HG03175 (cell line): ENCODE results near the gene SH2B3.
A peak's percentile ranks its signal among the peaks of the same experiment; 100 is the strongest.

Source experiments
- ATAC-seq: cut with Tn5 transposase; IDR thresholded peaks from one replicate; pipeline ENCODE4 v1.9.1; 2021; ENCODE audit warnings: mild to moderate bottlenecking, moderate library complexity; ENCODE audit not compliant: unreplicated experiment

SH2B3 gene

DNA sequence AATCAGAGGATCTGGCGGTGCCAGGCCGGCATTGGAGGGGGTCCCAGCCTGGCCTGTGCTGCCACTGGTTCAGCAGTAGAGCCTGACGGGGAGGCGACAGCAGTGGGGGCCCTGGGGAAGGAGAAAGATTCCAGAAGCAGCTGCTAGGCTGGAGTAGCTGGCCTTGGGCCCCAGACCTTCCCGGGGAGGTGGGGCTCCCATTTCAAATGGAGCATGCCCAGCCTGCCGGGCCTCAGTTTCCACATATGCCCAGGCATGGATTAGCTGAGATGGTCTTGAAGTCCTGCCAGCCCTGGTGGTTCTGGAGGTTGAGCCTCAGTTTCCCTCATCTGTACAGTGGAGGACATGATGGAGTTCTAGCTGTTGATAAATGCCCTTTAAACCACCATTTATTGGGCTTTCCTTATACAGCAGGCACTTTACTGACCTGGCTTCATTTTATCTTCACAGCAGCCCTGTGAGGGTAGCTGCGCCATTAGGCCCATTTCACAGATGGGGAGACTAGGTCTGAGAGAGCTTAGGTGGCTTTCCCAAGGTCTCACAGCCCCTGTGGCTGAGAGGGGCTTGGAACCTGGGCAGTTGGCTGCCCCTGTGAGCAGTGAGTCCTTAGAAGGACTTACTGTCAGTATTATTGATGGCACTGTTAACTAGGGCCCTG lies 21.8 kb downstream of the SH2B3 start:
- ATAC-seq: no peak

GRCh38 chr12:111428081-111428727 lies 22.5 kb downstream of the SH2B3 start:
- no peak for ATAC-seq

DNA sequence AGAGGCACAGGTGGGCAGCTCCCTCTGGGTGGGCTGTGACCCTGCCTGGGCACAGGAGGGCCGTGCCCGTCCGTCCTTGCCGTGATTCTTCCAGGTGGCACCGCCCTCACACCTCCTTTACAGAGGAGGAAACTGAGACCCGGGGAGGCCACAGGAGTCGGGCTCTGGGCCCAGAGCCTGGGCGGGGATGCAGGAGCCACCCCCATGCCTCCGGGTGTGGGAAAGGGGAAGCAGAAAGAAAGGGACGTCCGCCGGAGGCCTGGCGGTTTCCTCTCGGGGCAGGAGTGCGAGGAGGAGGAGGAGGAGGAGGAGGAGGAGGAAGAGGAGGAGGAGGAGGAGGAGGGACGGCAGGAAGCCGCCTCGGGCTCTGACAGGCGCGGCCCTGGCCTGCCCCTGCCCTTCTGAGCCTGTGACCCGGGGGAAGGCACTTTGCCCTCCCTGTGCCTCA lies 23.0 kb downstream of the SH2B3 start:
- no peak for ATAC-seq

GRCh38 chr12:111429828-111430432 lies 24.2 kb downstream of the SH2B3 start:
- no peak for ATAC-seq

- ATAC-seq: no peak
Observed at GRCh38 chr12:111430433-111431353, 25.0 kb downstream of the SH2B3 start.

DNA sequence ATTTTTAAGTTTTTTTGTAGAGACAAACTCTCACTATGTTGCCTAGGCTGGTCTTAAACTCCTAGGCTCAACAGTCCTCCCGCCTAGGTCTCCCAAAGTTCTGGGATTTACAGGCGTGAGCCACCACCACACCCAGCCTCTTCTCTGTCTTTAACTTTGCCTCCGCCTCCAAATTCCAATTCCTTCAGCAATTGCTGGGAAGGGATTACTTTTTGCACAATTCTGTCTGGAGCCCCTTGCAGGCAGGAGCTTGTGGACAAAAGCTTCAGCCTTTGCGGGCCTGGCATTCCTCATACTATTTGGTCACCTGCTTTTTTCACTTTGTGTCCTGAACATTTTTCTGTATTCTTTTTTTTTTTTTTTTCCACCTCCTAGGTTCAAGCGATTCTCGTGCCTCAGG lies 26.0 kb downstream of the SH2B3 start:
- ATAC-seq: no peak

DNA sequence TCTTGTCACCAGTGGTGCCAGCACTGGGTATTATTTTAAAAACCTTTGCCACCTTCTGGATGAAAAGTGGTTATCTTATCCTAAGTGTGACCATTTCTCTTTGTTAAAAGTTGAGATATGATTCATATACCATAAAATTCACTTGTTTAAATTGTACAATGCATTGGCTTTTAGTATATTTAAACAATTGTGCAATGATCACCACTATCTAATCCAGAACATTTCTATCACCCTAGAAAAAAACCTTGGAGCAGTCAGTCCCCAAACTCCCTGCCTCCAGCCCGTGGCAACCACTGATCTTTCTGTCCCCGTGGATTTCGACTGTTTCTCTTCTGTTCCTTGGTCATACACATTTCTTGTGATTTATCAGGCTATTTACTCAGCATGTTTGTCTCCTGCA lies 28.3 kb downstream of the SH2B3 start:
- ATAC-seq: no peak

DNA sequence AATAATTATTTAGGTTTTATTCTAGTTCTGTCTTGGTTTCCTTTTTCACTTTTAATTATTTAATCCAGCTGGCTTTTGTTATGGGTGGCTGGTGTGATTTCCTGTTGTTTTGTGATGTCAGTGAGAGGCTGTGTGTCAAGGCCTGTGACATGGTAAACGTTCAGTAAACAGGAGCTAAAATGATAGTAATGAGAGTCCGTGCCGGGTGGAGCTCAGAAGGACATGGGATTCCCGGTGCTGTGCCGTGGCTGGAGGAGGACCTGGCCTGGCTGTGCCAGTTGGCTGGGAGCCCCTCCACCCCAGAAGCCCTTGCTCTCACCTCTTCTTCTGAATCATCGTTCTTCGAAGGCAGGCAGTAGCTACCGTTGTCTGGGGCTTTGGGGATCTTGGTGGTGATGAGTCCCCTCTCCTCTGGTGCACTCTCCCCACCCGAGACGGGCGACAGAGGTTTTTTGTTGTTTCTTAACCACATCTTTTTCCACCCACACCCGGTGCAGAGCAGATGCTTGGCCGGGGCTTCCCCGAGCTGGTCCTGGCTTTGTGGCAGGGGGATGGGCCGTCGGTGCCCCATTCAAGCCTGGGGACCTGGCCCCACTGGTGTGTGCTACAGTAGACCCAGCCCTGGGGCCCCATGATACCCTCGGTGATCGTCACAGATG lies 29.1 kb downstream of the SH2B3 start:
- ATAC-seq: peak; percentile 74

GRCh38 chr12:111435661-111436201 lies 30.0 kb downstream of the SH2B3 start:
- no peak for ATAC-seq

DNA sequence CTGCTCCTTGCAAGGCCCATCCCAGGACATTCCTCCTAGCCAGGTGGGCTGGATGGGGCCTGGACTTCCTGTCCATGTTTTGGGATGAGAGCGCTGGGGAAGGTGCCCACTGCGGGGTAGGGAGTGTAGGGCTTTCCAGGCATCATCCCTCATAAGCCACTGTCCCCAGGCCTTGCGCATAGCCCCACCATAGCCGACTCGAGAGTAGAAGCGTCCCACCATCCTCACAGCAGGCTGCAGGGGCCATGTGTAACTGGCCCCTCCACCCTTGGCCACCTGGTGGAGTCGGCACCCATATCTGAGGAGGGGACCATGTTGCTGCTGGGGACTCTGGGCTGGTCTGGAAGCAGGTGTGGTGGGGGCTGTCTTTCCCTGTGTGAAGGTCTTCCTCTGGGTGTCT lies 30.5 kb downstream of the SH2B3 start:
- no peak for ATAC-seq

- no peak for ATAC-seq
Observed at GRCh38 chr12:111436811-111437210, 31.1 kb downstream of the SH2B3 start.

- no peak for ATAC-seq
Observed at GRCh38 chr12:111437816-111438454, 32.2 kb downstream of the SH2B3 start.

- ATAC-seq: no peak
Observed at GRCh38 chr12:111438481-111438880, 32.8 kb downstream of the SH2B3 start.

GRCh38 chr12:111439657-111440151 lies 34.0 kb downstream of the SH2B3 start:
- no peak for ATAC-seq

GRCh38 chr12:111440152-111440551 lies 34.4 kb downstream of the SH2B3 start:
- no peak for ATAC-seq

GRCh38 chr12:111440631-111441030 lies 34.9 kb downstream of the SH2B3 start:
- no peak for ATAC-seq

DNA sequence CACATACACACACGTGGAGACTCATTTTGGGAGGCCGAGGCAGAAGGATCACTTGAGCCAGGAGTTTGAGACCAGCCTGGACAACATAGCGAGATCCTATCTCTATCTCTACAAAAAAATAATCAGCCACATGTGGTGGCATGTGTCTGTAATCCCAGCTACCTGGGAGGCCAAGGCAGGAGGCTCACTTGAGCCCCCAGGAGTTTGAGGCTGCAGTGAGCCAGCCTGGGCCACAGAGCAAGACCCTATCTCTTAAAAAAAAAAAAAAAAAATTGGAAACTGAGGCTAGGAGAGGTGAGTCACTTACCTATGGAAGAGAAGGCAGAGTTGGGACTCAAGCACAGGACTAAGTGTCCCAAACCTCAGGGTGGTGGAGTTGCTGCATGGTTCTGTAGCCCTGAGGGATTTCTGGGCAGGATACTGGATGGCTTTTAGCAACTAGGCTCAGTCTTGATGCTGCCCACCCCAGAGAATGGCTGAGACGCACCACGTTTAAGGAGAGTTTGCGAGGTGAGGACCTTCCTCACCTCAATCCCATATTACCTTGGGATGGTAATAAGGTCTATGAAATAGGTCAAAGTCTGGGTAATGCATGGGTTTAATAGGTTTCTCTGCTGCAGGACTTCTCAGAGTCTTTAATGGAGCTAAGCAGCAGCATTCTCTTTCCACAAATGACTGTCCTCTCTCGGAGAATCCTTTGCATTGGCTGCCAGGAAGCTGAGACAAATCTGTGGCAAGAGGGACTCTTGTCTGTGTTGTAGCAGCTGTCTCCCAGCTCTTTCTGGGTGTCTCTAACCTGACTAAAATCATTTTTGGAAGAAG lies 35.6 kb downstream of the SH2B3 start:
- no peak for ATAC-seq

DNA sequence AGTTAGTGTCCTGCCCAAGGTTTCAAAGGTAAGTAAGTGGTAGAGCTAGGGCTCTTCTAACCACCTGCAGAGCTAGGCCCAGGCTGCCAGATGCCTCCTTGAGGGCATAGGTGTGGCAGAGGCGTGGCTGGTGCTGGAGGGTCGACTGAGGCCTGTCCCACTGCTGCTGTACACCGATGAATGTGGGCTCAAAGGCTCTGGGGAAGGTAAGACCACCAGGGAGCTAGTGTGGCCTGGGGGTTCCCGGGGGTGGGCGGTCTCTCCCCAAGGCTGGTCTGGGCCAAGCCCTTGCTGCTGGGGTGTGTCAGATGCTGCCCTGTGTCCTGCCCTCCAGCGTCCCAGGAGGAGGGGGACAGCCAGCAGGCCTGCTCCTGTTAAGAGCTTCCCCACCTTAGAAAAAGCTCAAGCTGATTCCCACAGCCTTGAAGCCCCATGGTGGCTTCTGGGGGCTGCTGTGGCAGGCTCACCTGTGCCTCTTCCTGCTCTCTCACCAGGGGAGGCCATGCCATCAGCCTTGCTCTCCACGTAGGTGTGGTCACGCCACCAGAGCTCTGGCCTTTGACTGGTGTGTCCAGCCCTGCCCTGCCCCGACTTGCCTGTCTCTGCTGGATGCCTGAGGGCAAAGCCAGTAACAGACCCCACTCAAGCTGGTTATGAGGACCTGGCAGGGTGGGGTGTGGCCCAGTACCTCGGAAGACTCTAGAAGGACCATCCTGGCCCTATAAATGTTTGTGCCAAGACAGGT lies 36.8 kb downstream of the SH2B3 start:
- ATAC-seq: no peak
